Stimulated activated CD4-positive, alpha-beta T cell treated with anti-CD3 and anti-CD28 coated beads, Interleukin-4, amount 100 ng/mL, for 24 hours (primary cell): ENCODE data around the gene WDR4.
"Not testable (repeated sequence)": the region's sequence is repeated elsewhere in the genome, so short reads cannot be mapped to it uniquely, and the experiment has no call there.

ENCODE experiments used
- DNase-seq: peaks from one replicate; pipeline ENCODE4 v3.0.0-alpha.2; 2020

Gene WDR4

DNA sequence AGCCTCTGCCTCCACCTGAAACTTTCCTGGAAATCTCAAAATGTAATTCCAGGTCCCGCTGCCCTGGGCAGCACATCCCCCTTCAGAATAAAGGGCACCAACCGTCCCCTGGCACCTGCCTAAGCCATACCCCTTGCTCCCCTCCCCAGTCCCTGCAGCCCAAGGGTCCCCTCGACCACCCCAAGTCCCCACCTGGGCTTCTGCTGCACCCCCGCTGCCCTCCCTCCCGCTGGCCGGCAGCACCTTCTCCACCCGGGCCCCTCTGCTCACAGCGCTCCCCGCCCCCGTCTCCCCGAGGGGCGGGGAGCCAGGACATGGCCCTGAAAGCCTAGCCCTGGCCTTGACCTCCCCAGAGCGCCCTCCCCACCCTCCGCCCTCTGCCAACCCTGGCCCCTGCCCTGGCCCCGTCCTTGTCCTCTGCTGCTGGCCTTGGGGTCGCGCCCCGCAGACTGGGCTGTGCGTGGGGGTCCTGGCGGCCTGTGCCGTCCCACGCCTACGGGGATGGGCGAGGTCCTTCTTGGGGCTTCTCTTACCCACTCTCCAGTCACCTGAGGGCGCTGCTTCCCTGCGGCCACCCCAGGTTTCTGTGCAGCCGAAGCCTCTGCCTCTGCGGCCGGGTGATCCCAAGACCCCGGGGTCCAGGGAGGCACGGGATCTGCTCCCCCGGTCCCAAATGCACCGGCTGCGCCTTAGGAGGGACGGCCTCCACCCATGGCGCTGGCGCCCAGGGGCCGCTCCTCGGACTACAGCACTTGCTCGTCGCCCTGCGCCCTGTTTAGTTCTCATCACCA, 41.7 kb downstream of the WDR4 start:
- peak; percentile 2 for DNase-seq

DNA sequence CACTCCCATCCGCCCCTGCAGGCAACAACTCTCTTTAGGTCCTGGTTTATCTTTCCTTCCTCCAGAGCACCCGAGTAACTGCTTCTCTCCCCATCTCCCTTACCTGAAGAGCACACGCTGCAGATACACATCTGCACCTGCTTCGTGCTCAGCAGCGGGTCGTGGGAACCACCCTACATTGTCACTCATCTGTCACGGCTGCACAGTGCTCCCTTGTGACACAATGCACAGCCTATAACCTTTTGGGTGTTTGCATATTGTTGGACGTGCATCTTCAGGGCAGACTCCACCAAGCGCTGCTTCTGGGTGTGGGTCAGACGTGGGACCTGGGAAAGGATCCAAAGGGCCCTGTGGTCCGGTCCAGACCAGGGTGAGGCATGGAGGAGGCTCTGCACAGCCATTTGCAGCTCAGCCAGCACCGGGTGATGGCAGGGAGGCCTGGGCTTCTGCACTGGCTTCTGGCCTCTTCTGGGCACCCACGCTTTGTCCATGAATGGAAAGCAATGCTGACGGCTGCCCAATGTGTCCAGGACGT, 42.5 kb downstream of the WDR4 start:
- DNase-seq: no peak

DNA sequence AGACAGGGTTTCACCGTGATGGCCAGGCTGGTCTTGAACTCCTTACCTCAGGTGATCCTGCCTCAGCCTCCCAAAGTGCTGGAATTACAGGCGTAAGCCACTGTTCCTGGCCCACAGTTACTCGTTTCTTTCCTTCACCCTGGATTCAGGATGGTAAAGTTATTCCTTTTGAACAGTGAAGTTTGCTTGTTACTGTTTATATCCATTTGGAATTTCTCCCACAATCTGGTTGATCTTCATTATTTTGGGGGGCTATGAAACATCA, 43.0 kb downstream of the WDR4 start:
- no peak for DNase-seq

DNA sequence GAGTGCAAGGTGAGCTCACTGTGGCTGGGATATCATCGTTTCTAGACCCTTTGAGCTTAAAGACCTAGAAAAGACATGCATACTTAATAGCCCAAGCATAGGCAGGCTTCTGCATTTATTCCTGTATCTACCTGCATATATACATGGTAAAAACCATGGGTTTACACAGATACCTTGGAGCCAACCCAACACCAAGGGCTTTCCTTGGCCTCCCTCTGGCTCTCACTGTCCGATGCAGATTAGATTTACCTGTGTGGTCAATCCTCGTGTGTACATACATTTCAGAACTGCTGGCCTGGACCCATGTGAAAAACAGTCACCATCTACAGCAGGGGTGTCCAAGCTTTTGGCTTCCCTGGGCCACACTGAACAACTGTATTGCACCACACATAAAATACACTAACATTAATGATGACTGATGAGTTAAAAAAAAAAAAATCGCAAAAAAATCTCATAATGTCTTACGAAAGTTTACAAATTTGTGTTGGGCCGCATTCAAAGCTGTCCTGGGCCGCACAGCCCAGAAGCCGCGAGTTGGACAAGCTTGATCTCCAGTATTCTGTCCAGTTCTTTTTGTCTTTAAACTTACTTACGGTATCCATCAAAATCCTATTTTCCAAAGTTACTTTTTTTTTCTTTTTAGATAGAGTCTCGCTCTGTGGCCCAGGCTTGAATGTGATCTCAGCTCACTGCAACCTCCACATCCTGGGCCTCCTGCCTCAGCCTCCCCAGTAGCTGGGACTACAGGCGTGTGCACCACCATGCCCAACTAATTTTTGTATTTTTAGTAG, 43.5 kb downstream of the WDR4 start:
- no peak for DNase-seq

DNA sequence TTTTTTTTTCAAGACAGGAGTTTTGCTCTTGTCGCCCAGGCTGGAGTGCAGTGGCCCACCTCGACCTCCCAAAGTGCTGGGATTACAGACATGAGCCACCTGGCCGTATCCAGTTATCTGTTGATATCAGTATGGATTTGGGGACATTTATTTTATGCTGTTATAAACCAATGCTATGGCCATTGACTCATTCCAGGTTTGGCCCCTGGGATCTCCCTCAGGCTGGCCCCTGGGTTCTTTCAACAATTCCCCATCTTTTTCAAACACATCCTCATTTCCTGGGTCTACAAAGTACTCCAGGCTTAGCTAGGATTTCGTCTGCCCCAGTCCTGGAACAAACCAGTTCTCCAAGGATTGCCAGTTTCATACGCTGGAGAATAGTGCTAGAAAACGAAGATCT, 44.1 kb downstream of the WDR4 start:
- no peak for DNase-seq

DNA sequence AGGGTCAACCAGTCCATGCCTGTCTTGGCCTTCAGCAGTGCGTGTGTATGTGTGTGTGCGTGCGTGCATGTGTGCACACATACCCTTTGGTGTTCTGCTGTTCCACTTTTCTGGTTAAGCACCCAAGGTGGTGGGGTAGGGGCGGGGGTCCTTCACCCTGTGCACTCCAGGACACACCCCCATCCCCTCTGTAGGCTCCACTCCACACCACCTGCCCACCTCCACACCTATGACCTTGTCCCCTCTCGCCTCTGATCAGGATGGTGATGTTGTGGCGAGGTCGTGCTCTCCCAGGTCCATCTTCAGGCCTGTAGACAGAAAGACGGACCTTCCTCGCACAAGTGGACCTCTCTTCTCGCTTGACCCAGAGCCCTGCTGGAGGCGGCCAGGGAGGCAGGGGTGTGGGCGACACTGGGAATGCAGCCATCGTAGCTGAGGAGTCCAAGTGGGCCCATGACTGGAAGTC, 44.6 kb downstream of the WDR4 start:
- DNase-seq: no peak

DNA sequence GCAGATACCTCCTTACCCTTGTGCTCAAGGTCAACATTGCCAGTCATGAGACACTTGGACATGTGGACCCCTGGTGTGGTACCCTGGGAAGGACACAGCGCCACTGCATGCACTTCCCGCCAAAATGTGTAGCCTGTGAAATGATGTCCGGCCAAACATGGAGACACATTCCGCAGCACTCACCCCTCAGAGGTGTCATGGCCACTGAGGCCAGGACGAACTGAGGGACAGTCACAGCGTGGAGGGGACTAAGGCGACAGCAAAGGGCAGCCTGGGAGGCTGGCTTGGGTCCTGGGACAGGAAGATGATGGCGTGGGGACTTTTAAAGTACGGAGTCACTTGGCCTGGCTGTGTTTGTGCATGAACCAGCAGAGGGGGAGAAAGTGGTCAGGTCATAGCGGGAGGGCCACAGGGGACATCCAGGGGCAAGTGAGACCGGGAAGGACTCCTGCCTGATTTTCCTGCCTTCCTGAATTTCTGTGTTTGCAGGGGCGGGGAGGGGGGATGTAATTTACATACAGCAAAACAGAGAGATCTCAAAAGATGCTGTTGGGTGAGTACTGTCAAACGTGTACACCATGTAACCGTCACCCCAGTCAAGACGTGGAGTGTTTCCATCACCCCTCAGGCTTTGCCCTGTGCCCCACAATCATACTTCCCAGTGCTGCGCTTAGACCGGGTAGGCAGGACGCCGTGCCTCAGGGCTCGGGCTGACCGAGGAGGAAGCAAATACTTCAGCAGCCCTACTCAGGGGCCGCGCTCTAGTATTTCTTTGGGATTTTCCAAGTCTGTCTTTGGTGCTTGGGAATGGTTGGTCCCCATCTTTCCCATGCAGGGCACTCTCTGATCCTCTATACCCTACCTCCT, 45.2 kb downstream of the WDR4 start:
- no peak for DNase-seq

DNA sequence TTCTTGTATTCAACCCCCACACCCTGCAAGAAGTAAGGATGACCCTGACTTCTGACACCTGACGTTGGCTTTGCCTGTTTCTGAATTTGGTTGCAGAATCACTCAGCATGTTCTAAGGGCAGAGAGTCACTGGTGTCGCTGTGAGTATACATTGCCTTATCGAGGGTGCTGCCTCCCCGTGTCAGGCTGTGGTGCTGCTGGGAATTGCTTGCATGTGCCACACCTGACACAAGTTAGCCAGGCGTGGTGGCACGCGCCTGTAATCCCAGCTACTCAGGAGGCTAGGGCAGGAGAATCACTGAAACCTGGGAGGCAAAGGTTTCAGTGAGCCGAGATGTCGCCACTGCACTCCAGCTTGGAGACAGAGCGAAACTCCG, 45.9 kb downstream of the WDR4 start:
- DNase-seq: peak; percentile 66

DNA sequence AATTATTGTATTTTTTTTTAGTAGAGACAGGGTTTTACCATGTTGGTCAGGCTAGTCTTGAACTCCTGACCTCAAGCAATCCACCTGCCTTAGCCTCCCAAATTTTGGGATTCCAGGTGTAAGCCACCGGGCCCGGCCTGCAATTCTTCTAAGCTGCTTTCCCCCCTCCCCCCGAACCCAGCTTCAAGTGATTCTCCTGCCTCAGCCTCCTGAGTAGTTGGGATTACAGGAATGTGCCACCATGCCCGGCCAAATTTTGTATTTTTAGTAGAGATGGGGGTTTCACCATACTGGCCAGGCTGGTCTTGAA, 47.1 kb downstream of the WDR4 start:
- DNase-seq: not testable (repeated sequence)

DNA sequence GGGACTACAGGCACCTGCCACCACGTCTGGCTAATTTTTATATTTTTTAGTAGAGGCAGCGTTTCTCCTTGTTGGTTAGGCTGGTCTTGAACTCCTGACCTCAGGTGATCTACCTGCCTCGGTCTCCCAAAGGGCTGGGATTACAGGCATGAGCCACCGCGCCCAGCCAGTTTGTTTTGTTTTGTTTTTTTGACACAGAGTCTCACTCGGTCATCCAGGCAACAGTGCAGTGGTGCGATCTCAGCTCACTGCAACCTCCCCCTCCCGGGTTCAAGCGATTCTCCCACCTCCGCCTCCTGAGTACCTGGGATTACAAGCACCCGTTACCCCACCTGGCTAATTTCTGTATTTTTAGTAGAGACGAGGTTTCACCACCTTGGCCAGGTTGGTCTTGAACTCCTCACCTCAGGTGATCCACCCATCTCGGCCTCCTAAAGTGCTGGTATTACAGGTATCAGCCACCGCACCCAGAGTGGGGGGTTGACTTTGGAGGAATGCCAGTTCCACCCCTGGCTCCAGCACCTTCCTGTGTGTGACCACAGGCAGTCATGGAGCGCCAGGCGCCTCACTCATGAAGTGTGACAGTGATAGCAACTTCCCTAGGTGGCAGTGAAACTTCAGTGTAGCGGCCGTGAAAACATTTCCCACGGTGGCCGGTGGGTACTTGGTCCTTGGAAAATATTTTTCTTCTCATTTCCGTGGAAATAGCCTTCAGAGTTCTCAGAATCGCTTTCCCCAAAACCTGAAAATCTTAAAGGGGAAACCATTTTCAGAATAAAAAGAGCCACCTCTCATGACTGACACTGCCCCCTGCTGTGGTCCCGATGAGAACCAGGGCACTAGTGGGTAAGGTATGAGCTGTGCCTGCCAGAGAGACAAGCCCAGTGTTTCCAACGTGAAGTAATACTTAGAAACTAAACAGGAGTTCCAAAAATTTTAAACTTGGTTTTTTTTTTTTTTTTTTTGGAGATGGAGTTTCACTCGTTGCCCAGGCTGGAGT, 48.6 kb downstream of the WDR4 start:
- peak; percentile 20 for DNase-seq

DNA sequence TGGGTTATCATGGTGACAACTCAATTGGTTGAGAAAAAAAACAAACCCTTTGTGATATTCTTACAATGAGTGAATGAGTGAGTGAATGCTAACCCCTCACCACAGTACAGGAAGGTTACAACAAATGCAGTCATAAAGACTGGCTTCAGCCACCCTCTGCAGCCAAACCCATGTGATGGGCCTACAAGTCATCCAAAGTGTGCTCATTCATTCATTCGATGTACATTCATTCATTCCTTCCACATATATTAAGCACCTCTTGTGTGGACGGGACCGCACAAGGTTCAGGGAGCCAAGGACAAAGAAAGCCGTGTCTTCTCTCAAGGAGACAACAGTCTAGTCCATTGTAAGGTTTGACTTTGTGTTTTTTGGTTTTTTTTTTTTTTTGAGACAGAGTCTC, 49.4 kb downstream of the WDR4 start:
- DNase-seq: no peak

DNA sequence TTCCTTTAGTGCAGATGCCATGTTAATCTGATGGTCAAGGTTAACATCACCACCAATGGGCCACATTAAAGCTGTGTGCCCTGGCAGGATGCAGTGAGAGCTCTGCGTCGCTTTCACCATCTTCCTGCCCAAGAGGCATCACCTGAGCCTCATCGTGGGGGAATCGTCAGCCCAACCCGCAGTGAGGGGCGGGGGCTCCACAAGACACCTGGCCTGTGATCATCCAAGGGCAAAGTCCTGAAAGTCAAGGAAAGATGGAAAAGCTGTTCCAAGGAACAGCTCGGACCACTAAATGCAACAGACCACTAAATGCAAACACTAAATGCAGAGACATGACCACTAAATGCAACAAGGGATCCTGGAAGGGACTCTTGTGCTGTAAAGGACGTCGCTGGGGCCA, 49.9 kb downstream of the WDR4 start:
- DNase-seq: no peak

DNA sequence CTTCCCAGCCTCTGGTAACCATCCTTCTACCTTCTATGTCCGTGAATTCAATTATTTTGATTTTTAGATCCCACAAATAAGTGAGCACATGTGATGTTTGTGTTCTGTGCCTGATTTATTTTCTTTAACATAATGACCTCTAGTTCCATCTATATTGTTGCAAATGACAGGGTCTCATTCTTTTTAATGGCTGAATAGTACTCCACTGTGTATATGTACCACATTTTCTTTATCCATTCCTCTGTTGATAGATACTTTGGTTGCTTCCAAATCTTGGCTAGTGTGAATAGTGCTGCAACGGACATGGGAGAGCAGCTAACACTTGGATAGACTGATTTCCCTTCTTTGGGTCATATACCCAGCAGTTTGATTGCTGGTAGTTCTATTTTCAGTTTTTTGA, 51.8 kb downstream of the WDR4 start:
- DNase-seq: no peak

DNA sequence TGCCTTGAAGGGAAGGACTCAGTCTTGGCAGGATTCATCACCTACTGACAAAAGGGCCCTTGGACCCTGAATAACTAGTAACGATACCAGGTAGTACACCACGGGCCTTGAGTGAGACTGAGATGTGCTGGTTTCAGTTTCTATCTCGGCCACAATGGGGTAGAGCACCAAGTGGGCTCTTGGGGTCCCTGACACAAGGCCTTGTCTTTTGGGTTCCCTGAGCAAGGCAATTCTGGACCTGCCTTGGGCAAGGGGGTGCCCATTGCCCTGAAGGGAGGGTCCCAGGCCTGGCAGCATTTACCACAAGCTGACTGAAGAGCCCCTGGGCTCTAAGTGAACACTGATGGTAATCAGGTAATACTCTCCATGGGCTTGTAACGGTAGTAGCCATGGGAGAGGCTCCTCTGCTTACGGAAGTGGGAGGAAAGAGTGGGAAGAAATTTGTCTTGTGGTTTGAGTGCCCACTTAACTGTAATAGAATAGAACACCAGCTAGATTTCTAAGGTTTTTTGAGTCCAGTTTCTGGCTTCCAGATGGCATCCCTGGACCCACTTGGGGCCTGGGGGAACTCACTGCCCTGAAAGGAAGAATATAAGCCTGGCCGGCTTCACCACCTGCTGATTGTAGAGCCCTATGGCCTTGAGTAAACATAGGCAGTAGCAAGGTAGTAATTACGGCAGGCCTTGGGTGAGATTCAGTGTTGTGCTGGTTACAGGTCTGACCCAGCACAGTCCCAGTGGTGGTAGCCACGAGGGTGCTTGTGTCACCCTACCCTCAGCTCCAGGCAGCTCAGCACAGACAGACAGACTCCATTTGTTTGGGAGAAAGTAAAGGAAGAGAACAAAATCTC, 58.5 kb downstream of the WDR4 start:
- DNase-seq: no peak

DNA sequence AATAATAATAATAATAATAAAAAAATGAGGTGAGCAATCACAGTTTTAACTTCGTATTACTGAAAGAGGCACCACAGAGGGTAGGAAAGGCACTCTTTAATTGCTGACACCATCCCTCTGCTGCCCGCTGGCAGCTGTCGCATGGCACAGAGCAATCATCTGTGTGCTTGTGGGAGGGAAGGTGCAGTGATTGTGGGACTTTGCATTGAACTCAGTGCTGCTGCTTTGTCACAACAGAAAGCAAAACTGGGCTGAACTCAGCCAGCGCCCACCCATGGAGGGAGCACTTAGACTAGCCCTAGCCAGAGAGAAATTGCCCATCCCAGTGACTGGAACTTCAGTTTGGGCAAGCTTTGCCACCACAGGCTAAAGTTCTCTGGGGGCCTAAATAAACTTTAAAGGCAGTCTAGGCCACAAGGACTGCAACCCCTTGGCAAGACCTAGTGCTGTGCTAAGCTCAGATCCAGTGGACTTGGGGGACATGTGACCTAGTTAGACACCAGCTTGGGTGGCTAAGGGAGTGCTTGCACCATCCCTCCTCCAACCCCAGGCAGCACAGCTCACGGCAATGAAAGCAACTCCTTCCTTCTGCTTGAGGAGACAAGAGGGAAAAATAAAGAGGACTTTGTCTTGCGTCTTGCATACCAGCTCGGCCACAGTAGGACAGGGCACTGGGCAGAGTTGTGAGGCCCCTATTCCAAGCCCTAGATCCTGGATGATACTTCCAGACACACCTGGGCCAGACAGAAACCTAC, 59.3 kb downstream of the WDR4 start:
- DNase-seq: no peak

DNA sequence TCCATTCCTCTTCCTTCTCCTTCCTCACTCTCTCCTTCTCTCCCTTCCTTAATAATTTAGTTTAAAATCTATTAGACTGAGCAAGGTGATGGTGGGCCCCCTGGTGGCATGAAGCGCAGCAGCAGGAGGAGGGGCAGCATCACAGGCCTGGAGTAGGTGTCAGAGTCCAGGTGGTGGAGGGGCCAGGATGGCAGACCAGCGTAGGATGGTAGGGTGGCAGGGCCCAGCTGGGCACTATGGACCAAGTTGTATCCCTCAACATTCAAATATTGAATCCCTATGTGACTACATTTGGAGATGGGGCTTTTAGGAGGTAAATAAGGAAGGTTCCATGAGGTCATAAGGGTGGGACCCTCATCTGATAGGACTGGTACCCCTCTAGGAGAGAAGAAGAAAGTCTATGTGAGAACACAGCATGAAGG, 61.0 kb downstream of the WDR4 start:
- DNase-seq: peak; percentile 73

DNA sequence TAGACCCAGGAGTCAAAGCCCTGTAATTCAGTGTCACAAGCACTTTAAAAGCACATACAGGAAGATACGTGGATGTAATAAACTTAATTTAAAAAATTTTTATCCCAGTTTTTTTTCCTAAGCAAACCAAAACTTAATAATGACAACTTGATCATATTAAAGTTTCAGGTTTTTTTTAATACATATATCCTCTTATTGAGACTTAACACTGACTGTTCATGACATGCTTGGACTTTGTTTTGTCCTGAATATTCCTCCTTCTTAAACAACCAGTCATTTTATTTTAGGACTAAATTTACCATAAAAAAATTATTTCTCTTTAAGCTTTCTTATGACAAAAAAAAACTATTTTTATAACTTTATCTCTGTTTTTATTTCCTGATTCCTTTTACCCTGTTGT, 64.1 kb downstream of the WDR4 start:
- DNase-seq: no peak

DNA sequence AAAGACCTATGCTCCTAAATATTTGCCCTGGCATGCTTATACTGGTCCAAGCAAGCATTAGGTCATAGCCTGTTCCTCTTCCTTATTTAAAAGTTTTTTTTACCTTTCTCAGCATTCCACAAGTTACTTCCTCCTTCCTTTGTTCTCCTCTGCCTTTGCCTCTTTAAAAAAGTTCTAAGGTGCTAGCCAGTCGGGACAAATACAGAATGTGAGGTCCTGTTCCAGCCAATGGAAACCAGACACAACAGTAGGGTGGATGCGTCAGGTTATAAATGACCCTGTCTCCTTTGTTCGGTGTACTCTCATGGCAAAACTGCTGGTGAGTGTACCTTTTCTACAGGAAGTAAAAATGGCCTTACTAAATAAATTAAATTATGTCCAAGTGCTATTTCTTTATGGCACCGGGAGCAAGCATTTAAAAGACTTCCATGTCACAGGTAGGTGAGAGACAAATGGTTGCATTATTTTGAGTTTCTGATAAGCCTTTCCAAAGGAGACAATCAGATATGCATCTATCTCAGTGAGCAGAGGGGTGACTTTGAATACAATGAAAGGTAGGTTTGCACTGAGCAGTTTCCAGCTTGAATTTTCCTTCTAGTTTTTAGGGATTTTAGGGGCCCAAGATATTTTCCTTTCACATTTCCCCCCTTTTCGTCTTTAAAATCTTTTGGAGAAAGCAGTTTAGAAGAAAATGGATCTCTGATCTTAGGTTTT, 66.7 kb downstream of the WDR4 start:
- not testable (repeated sequence) for DNase-seq

DNA sequence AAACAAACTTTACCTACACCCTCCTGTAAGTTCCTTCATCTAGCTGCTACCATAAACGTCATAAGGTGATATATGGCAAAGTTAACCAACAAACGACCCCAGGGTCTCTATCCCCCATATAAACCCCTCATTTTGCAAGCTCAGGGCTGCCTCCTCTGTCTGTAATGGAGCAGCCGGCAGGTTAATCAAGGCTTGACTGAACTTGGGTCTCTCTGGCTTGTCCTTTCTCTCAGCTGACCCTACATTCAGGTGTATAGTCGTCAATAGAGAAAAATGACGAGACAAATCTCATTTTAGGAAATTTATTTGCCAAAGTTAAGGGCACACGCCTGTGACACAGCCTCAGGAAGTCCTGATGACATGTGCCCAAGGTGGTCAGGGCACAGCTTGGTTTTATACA, 67.4 kb downstream of the WDR4 start:
- DNase-seq: no peak
